Stimulated activated naive CD4-positive, alpha-beta T cell treated with Interleukin-2 at 50 U/mL for 16 hours (primary cell): ENCODE measurements around the gene MRPL55.

Experiments used
- DNase-seq: peaks from one replicate; lab custom pipeline; 2025; lab: John Stamatoyannopoulos, UW

MRPL55 gene

GRCh38 chr1:228101614-228101993 is 7.5 kb downstream of the MRPL55 start:
- no peak for DNase-seq

GRCh38 chr1:228100822-228101613 is 8.1 kb downstream of the MRPL55 start:
- DNase-seq = no peak

DNA sequence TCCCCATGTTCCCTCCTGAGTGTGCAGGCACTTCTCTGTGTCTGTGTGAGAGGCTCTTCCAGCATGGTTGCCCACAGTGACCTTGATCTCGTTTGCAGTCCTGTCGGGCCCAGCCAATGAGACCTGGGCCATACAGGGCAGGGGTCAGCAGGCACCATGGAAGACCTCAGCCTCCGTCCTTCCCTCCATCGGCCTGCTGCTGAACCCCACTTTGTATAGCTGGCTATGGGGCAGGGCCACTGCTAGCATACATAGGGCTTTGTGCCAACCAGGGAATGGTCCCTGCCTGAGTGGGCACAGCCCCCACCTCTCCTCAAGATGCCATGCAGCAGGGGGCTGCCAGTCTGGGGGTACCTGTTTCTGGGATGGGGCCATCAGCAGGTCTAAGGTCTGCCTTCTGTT is 9.8 kb downstream of the MRPL55 start:
- DNase-seq = no peak

GRCh38 chr1:228098323-228098931 is 10.7 kb downstream of the MRPL55 start:
- no peak for DNase-seq

DNA sequence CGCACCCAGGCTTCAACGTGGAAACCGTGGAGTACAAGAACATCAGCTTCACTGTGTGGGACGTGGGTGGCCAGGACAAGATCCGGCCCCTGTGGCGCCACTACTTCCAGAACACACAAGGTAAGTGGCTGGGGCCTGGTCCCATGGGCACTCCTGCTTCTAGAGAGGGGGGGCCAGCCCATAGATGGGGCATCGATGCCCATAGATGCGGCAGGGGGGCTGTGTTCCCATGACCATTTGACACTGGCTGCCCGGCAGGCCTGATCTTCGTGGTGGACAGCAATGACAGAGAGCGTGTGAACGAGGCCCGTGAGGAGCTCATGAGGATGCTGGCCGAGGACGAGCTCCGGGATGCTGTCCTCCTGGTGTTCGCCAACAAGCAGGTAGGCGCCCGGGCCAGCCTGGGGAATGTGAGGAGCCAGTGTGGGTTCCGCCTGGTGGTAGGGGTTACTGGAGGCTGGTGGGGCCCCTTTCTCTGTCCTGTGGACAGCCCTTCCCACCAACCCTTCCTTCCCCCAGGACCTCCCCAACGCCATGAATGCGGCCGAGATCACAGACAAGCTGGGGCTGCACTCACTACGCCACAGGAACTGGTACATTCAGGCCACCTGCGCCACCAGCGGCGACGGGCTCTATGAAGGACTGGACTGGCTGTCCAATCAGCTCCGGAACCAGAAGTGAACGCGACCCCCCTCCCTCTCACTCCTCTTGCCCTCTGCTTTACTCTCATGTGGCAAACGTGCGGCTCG is 11.6 kb downstream of the MRPL55 start:
- DNase-seq = no peak

GRCh38 chr1:228096416-228097332 is 12.4 kb downstream of the MRPL55 start:
- no peak for DNase-seq

GRCh38 chr1:228095938-228096337 is 13.2 kb downstream of the MRPL55 start:
- DNase-seq = no peak

DNA sequence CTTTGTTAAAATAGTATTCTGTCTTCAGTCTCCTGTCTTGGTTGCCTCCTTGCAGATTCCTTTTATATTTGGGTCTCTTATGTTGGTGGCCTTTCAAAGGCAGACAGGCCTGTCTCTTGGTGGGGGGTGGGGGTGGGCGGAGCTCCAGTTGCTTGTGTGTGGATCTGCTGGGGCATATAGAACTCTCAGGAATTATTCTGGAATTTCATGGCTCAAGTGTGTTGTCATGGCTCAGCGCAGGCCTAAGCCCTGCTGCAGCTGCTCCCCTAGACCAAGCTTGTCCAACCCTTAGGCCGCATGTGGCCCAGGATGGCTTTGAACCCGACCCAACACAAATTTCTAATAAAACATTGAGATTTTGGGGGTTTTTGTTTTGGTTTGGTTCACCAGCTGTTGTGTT is 13.9 kb downstream of the MRPL55 start:
- DNase-seq = no peak

DNA sequence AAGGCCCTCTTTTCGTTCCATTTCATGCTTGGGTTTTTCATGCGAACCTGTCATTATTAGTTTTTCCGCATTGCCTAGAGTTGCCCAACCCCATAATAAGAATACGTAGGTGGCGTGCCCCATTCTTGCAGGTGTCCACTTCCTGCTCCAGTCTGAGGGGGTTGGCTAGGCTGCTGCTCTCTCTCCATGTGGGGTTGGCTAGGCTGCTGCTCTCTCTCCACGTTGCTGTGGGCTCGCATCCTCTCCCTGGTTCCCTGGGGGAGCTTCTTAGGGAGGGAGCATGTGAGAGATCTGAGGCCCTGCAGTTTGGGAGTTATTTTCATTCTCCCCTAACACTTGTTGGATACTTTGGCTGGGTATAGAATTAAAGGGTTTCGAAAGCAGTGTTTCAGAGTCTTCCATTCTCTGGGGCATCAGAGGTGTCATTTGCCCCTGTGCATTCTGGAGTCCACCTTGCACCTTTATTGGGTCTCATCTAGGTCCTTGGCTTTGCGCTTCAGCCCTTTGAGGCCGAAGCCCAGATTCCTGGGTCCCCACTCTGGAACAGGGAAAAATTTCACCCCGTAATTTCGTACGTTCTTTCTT is 14.6 kb downstream of the MRPL55 start:
- DNase-seq = no peak

DNA sequence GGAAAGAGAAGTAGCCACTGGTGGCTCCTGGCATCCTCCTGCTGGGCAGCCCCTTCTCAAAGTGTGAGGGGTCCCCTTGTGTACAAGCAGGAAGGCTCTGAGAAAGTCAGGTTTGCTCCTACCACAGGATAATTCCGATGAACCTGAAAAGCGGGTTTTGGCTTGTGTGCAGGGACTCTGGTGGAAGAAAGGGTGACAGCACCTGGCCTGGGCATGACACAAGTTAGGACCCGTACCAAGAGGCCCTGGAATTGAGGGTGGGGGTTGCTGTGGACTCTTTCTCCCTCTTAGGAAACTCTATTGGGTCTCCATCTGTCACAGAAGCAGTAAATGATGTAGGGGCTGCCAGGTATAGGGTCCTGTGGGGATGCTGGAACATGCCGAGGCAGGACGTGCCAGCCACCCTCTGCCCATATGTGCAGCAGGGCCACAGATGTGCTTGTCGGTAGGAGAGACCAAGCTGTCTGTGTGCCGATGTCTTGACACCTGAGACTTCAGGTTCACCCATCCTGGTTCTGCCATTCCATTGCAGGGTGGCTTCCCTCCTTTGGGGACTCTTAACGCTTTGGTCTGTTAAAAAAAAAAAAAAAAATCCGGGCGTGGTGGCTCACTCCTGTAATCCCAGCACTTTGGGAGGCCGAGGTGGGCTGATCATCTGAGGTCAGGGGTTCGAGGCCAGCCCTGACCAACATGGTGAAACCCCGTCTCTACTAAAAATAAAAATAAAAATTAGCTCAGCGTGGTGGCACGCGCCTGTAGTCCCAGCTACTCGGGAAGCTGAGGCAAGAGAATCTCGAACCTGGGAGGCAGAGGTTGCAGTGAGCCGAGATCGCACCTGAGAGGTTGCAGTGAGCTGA is 15.8 kb downstream of the MRPL55 start:
- DNase-seq = no peak

DNA sequence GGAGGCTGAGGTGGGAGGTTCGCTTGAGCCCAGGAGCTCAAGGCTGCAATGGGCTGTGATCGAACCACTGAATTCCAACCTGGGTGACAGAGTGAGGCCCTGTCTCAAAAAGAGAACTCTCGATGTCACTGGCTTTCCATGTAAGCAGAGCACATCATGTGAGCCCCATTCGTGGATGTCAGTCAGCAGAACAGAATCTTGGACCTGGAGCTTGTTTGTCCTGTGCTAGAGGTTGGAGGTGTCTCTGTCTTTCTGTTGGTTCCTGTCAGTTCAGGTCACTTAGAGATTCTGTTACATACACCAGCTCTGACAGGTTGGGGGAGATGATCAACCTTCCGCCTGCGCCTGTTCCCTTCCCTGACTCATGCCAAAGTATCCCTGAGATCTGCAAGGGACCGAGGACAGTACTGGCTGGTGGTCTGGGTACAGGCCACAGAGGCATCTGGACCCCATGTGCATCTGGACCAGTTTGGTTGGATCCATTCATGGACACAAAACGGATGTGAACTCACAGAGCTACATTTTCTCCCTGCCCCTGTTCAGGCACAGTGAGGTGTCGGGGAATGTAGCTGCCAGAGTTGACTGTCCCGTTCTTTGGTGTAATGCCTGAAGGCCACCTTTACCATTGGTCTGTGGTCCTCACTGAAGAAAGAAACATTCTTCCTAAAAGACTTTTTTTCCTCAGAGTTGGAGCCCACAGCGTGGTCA is 16.6 kb downstream of the MRPL55 start:
- no peak for DNase-seq

- DNase-seq = no peak
Measured at GRCh38 chr1:228091084-228091483, 18.0 kb downstream of the MRPL55 start.

- no peak for DNase-seq
Measured at GRCh38 chr1:228090613-228091081, 18.5 kb downstream of the MRPL55 start.

DNA sequence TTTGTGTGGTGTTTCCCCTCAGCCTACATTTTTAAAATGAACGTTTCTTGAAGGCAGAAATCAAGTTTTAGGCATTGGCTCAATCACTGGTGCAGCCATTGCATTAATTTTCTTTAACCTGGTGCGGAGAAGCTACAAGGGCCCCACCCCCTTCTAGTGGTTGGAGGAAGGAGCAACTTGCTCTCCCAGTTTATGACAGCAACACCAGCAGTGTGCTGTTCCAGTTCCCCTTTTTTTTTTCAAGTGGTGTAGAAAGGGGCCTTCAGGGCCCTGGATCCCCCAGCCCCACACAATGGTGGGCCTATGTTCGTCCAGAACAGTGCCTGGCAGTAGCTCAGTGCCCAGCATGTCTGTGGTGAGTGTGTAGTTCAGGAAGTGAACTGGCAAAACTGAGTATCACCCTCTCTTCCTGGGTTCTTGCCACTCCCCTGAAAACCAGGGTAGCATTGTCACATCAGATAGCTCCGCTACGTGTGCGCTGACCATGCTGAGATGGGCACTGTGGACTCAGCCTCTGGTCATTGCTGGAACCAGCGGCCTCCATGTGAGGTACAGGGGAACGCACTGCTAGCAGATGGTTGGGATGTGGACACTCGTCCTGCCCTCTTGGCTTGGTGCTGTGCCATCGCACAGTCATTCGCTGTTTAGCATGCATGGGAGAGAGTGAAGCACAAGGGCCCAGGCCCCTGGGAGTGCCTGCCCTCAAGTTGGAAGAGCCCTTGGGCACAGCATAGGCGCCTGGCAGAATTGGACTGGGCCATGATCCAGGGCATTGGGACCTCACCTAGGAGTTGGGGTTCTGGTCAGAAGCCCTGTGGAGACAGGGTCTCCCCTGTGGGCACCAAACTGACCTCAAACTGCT is 19.3 kb downstream of the MRPL55 start:
- no peak for DNase-seq

DNA sequence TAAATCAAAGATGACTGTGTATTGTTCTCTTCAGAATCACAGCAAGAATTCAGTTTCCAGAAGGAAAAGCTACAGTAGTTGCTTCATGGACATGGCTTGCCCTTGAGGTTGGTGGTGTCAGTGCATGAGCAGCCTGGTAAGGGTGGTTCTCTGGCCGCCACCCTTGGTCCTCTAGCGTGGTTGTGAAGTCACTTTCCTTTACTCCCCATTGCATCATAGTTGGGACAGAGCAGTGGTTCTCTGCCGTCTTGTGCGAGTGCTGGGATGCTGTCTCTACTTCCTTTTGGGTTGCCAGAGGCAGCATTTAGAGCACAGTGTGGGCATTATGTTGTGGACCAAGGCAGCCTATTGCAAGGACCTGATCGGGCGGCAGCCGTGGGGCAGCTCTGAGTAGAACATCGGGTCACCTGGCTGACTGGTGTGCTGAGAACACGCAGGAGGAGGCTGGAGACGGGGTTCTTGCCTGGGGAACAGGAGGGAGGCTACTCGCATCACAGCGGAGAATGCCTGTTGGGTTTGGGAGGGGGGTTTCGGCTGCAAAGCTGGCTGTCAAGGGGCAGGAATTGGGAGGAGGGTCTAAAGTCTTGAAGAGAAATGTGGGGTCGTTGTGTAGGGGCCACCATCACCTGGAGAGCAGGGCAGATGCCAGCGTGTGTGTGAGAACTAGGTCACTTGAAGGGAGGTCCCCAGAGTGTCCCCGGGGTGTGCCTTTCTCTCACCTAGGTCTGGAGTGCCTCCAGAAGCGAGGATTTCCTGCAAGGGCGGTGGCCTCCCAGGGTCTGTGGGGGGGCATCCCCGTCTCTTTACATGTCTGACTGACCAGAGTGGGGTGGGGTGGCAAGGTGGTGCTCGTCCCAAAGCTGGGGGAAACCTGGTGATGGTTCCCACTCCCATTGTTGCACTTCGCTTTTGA is 20.3 kb downstream of the MRPL55 start:
- no peak for DNase-seq

GRCh38 chr1:228087771-228088251 is 21.3 kb downstream of the MRPL55 start:
- peak; percentile 22 for DNase-seq

- DNase-seq = no peak
Measured at GRCh38 chr1:228085287-228085951, 23.7 kb downstream of the MRPL55 start.
